ENCODE measurements around the gene SLIT1.
A peak's percentile ranks its signal among the peaks of the same experiment; 100 is the strongest.

SLIT1 gene

DNA sequence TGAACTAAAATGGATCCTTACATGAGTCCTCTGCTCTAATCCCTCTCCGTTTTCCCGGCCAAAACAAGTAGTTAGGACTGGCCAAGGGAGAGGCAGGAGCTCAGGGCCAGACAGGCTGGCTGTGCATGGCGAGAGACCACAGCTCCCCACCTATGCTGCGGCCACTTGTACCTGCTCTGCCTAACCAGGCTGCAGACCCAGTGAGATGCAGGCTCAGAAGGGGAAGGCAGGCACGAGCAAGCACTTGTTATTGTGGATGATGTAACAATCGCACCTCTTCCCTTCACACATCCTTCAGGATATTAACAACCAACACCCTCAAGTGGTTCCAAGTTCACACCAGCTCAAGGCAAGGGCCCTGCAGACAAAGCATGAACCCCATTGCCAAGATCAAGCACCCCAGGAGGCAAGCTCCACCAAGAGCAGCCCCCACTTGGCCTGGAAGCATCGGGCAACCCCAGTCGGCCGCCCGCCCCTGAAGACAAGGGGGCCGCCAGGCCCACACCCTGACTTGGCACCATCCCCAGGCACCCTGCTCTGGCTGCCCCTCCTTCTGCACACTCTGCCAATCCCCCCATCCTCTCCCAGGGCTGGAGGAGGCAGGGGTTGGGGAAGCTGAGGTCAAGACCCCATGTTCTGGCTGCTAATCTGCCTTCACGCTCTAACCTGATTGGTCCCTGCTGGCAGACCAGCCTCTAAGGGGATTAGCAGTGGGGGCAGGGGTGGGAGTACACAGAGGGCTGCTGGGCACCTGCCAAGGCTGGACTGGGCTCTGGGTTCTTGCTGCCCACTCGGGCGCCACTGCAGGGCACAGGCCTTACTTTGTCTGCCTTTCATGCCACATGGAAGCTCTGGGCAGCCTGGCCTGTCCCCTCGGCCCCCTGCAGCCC lies 111.3 kb downstream of the SLIT1 start:
- no peak for DNase-seq (ENCODE audit: low read depth)
- TF ChIP-seq CTCF (conservative IDR thresholded peaks at IDR 0.05; ENCODE audit: low read length): no peak
- no peak overlapping the region for H3K4me3 ChIP-seq (ENCODE audit: low read length)

DNA sequence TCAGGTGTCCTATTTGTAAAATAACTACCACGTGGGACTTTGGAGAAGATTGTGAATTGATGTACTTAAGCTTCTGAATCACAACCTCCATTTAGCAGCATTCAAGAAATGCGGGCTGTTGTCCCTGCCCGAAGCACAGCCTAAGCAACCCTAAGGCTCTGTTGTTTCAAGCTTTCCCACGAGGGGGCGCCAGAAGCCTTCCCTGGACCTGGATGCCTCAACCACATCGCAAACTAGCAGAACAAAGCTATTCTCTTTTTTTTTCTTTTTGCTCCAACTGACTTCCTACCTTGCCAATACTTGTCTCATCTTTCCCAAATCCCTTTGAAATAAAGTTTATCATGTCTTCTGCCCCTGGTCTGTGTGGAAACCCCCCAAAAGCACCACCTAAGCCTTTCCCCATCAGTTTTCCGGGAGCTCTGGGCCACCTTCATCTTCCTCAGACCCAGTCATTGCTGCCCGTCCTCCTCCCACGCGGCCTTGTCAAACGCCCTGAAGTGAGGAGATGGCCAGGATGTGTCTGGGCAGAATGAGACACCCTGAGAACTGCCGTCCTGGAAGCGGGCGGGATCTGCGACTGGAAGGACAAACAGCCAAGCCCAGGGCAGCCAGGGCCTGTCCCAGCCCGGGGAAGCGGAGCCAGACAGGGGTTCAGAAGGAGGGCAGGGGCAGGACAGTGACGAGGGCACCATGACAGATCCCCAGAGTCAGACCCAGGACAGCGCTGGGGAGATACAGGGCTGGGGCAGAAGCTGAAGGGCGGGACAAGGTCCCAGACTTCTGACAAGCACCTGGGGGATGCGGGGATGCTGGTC lies 112.7 kb downstream of the SLIT1 start:
- DNase-seq (ENCODE audit: low read depth): peak; percentile 70
- peak; percentile 98 for TF ChIP-seq CTCF (conservative IDR thresholded peaks at IDR 0.05; ENCODE audit: low read length)
- H3K4me3 ChIP-seq (ENCODE audit: low read length): no peak overlapping the region

DNA sequence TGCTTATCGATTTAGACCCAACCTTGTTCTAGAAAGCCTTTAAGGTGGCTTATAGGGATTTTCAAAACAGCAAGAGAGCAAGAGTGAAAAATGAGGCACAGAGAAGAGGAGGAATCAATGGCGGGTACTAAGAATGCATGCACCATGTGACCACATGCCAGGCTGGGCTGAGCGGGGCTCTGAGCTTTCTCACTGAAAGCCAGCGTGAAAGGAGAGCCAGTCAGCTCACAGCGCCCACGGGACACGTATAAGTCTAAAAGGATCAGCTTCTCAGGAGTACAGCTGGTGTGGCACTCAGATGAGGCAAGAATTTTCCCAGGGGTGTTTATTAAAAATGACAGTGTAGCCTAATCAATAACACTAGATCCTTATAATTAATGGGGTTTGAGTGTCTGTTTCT lies 114.3 kb downstream of the SLIT1 start:
- TF ChIP-seq CTCF (conservative IDR thresholded peaks at IDR 0.05; ENCODE audit: low read length): no peak
- H3K4me3 ChIP-seq (ENCODE audit: low read length): no peak overlapping the region
- DNase-seq (ENCODE audit: low read depth): no peak

DNA sequence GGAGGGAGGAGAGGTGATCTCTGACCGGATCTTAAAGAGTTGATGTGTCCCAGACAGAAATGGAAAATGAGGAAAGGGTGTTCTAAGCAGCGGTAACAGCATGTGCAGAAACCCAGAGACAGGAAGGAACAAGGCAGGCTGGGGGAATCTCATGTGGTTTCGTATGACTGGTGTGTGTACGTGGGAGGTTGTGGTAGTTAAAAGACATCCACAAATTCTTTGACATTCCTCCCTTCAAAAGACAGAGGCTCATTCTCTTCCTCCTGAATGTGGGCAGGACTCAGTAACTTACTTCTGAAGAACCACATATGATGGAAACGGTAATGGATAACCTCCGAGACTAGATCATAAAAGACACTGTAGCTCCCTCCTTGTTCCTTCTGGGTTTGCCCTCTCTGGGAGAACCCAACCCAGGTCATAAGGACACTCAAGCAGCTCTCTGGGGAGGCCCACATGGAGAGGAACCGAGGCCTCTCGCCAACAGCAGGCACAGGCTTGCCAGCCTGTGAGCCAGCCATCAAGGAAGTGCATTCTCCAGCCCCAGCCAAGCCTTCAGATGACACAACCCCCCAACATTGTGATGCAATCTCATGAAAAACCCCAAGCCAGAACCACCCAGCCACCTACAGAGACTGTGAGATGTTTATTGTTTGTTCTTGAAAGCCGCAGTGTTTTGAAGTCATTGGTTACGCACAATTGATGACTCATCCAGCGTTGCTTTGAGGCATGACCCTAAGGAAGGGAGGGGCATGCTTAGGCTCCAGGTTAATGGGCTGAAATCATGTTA lies 116.0 kb downstream of the SLIT1 start:
- no peak overlapping the region for H3K4me3 ChIP-seq (ENCODE audit: low read length)
- DNase-seq (ENCODE audit: low read depth): no peak
- no peak for TF ChIP-seq CTCF (conservative IDR thresholded peaks at IDR 0.05; ENCODE audit: low read length)

DNA sequence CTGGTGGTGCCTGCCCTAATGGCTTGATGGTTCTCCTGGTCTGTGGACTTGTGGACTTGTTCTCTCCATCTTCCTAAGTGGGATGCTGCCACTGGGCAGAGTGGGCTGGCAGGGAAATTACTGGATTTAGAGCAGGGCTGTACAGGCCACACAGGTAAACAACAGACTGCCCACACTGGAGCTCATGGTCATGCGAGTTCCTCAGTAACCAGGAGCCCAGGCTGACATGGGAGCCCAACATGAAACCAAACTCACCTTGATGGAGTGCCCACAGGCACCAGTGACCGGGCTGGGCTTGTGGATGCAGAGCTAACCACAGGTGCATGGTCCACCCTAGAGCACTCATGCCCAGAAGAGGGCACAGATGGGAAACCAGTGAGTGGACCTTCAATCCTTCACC lies 116.7 kb downstream of the SLIT1 start:
- TF ChIP-seq CTCF (conservative IDR thresholded peaks at IDR 0.05; ENCODE audit: low read length): no peak
- no peak for DNase-seq (ENCODE audit: low read depth)

GRCh38 chr10:97067716-97068391 lies 117.9 kb downstream of the SLIT1 start:
- H3K4me3 ChIP-seq (ENCODE audit: low read length): no peak overlapping the region
- no peak for DNase-seq (ENCODE audit: low read depth)
- TF ChIP-seq CTCF (conservative IDR thresholded peaks at IDR 0.05; ENCODE audit: low read length): no peak

More for the DNA sequence above, 116.7 kb downstream of the SLIT1 start:
- H3K4me3 ChIP-seq (ENCODE audit: low read length): no peak overlapping the region
